HG03060 (cell line): ENCODE results near the gene C2orf72.
A peak's percentile ranks its signal among the peaks of the same experiment; 100 is the strongest.

Experiments used
- ATAC-seq: cut with Tn5 transposase; IDR thresholded peaks from one replicate; pipeline ENCODE4 v1.9.1; 2021; ENCODE audit warnings: low read depth, moderate number of reproducible peaks; ENCODE audit not compliant: unreplicated experiment

C2orf72 gene

DNA sequence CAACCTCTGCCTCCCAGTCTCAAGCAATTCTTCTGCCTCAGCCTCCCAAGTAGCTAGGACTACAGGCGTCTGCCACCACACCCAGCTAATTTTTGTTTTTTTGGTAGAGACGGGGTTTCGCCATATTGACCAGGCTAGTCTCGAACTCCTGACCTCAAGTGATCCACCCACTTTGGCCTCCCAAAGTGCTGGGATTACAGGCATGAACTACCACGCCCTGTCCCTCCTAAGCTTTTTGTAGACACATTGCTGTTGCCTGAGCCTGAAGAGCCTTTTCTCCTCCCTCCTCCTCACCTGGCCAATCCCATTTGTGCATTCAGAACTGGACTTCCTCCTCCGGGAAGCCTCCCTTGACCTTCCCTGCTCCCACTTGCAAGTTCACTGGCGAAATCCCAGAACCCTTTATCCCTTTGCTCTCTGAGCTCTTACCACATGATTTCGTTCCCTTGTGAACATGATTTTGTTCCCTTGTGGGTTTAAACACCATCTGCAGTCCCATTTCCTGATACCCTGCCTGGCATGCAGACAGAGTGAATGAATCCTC is 2.6 kb downstream of the C2orf72 start:
- ATAC-seq: no peak

DNA sequence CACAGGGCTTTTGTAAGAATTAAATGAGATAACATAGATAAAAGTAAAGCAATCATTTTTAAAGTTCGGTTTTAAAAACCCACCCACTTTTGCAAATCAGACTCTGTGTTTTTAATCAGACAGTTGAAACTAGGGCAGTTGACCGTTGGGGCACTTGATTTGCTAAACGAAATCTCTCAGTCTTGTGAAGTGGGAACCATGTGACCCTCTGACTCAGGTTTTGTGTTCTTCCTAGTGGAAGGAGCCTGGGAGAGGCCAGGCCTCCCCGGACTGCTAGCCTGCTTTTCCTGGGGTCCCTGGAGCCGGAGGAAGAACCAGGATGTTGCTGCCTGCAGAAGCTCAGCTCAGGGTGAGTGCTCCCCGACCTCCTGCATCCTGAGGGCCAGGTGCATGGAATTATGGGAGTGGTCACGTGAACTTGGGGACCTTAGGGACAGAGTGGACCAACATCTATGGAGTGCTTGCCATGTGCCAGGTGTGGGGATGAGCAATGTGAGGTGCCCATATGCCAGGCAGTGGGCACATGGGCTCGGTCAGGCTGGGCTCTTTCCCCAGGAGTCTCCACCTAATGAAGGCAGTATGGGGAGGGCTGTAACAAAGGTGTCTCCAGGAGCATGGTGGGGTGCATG is 3.9 kb downstream of the C2orf72 start:
- ATAC-seq: no peak

DNA sequence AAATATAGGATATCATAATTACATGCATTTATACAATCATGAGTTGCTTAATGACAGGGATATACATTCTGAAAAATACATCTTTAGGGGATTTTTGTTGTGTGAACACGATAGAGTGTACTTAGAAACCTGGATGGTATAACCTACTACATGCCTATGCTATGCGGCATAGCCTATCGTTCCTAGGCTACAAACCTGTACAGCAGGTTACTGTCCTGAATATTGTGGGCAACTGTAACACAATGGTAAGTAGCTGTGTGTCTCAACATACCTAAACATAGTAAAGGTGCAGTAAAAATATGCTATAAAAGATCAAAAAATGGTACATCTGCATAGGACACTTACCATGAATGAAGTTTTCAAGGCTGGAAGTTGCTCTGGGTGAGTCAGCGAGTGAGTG is 6.5 kb downstream of the C2orf72 start:
- ATAC-seq: no peak

GRCh38 chr2:231046916-231047273 is 9.6 kb downstream of the C2orf72 start:
- ATAC-seq: no peak

GRCh38 chr2:231047274-231047922 is 10.1 kb downstream of the C2orf72 start:
- ATAC-seq: no peak

DNA sequence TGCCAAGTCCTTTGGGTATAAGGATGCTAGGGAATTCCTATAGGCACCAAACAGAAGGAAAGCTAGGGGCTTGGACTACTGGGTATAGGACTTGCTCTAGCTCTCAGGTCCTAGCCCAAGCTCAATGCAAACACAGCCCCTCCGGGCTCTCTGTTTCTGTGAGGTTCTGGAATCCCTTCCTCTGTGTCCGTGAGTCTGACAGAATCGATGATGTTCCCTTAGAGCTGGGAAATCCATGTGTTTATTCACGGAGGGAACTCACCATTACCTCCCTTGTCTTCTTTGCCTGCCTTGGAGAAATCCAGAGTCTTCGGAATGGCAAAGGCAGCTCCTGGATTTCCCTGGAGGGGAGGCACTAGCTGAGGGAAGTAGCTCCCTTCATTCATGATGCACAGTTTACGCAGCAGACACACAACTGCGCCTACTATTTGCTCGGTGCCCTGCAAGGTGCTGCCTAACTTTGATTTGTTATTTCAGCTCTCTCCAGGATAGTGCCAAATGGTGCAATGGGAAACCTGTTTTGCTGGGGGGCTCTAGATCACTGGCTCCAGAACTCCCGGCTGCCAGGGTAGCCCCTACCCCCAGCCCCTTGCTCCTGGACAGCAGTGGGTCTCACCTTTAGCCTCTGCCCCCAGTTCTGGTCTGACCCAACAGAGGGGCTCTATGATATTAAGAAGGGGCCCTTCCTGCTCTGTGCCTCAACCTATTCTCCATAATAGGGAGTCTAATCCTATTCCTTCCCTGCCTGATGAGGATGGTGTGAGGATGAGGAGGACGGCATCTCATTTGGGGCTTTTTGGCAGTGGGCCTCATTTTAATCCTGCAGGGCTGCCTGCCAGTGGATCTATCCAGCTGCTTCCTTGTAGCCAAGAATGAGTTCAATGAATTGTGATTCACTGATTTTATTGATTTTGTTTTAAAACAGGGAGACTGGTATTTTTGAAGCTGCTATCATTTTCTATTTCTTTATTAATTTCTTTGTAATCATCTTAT is 10.9 kb downstream of the C2orf72 start:
- no peak for ATAC-seq

DNA sequence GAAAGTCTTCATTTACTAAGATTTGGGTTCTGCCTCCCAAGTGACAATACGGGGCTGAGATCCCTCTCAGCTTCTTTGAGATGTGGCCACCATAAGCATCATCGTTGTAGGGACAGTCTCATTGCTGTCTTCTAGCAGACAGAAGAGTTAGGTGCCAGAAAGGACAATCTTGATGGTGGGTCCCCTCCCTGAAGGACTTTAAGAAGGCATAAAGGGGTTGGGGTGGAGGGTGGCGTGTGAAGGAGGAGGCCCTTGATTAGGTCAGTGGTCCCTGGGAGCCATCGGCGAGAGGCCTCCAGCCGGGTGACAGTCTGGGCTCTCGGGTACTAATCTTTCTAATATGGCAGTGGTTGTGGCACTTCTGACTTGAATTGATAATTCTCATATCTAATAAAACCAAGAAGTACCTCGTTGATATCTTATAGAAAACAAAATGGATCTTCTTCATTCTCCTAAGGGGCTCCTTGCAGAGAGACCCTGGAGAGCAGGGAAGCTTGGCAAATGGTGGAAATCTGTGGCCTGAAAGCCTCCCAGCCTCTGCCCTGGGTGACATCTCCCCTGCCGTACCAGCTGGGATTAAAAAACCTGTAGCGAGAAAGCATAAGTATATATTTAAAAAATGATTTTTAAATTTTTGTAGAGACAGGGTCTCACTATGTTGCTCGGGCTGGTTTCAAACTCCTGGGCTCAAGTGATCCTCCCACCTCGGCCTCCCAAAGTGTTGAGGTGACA is 12.1 kb downstream of the C2orf72 start:
- no peak for ATAC-seq

GRCh38 chr2:231050018-231050901 is 12.9 kb downstream of the C2orf72 start:
- ATAC-seq: no peak

- ATAC-seq: no peak
Measured at GRCh38 chr2:231051116-231051515, 13.8 kb downstream of the C2orf72 start.

DNA sequence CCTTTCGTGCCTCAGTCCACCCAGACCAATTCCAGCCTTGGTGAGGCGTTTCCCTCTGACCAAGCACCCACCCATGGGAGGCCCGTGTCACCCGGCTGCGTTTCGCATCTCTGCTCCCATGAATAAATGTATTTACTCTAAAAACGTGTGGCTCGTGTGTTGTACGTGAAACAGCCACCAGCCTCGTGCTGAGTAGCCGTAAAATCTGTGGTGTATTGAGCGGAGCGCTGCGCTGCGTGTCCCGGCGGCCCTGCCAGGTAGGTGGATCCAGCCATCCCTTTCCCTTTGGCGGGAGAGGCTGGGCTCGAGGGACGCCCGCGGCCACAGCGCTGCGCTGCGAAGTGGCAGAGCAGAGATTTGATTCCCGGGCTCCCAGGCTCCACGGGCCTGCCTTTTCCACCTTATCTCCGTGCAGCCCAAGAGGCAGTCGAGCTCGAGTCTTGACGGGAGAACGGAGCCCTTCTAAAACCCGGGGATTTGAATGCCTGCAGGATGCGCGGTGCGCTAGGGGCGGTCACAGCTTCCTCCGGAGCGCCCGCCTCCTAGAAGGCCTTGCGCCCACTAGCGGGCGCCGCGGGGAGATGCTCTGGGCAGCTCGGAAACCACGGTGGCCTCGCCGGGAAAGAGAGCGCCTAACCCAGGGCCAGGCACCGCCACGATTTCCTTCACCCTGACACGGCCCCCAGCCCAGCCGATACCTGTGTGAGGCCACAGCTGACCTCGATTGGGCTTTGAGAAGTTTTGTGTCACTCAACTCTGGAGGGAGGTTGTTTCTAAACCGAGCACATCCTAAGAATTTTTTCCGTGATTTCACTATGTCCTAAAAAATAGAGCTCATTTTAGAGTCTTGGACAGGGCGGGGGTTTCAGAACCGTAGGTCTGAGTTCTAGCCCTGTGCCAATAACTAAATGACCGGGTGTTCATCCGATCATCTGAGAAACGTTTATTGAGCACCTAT is 15.4 kb downstream of the C2orf72 start:
- ATAC-seq: peak; percentile 37

DNA sequence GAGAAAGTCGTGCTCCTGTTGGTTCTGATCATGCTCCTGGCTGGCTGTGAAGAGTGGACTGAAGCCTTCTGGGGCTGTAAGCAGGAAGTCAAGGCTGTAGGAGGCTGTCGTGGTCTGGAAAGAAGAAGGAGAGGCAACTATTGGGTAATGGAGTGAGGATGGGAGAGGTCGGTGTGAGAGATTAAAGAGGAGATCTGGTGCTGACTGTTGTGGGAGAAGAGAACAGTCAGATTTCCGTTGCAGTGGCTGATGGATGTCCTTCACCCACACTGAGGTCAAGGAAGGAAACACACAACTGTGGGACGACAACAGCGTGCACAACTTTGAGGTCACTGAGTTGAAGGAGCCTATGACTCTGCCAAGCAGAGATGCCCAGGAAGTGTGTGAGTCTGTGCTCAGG is 16.5 kb downstream of the C2orf72 start:
- no peak for ATAC-seq

GRCh38 chr2:231056453-231057416 is 19.4 kb downstream of the C2orf72 start, which contains the start of gene PSMD1:
TSS of gene PSMD1 (plus strand) at chr2:231056867. CDS start at chr2:231057026, 159 bp downstream.
- ATAC-seq: peak; percentile 65

DNA sequence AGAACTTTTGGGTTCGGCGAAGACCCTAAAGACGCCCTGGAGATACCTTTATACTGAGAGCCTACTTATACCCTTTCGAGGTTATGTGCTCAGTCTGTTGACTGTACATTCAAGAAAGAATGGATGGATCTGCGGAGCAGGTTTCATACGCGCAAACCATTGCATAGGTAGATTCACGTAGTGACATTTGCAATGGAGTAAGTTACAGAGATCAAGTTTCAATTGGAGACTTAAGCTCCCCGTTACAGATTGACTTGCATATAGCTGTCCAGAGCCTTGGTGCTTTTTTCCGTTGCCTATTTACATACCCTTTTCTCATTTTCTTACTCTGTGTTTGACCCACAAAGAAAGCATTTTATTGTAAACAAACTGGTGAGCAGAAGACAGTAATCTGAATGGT is 20.3 kb downstream of the C2orf72 start:
- no peak for ATAC-seq

DNA sequence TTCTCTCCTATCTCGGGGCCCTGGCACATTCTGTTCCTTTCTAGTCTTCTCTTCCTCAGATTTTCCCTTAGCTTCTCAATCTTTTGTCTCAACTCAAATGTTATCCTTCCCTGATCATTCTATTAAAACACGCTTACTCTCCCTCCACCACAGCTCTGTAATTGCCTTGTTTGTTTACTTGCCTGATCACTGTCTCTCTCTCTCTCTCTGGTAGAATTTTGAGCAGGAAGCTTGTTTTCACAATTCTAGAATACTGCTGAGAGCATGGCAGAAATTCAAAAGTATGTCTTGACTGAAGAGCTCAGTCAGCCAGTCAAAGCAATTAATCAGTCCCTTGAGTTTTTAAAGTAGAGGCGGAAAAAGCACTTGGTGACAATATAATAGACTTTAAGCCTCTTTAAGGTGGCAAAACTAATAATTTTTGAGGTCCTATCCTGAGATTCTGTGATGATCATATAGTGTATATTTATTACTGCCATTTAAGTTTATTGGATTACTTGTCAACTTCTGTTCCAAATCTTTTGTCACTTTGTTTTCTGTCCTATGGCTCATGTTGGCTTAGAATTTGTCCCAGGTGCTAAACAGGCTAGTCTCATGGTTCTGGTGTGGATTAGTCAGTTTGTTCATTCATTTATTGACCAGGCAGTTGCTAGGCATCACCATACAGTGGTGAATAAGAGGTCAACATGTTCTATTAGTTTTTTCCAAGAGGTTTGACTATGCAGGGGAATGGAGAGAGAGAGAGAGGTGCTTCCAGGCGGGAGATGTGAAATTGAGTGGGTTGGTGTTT is 21.6 kb downstream of the C2orf72 start:
- ATAC-seq: no peak

GRCh38 chr2:231059756-231060155 is 22.4 kb downstream of the C2orf72 start:
- ATAC-seq: no peak

GRCh38 chr2:231062776-231063175 is 25.5 kb downstream of the C2orf72 start:
- no peak for ATAC-seq
